Neural cell (in vitro differentiated cells): Measurements from ENCODE around the gene CTNNA1. TPM values are rescaled to one million over a fixed set of nuclear protein-coding genes. Genes with fewer than 3 reads are reported as not detected.

Experiments used
- H2AFZ ChIP-seq: fragments of 200-600, 300-800 bp; sonication (generic), shearing (Covaris generic); 2 replicates; pipeline ENCODE4 v1.6.0; 2014; ENCODE audit warnings: low read depth, mild to moderate bottlenecking, antibody characterized with exemption, low read length, moderate library complexity
- H3F3A ChIP-seq: fragments of 200-600 bp; shearing (Covaris generic); 2 replicates; pipeline ENCODE4 v1.6.1; 2016; ENCODE audit warnings: mild to moderate bottlenecking, moderate library complexity, mixed read lengths, antibody characterized with exemption, low read length; ENCODE audit not compliant: insufficient read depth, poor library complexity, severe bottlenecking
- H3K27ac ChIP-seq: fragments of 200-600, 300-800 bp; sonication (generic), shearing (Covaris generic); 2 replicates; pipeline ENCODE4 v1.5.1; 2014; ENCODE audit warnings: mild to moderate bottlenecking, low read length, moderate library complexity
- H3K27me3 ChIP-seq: fragments of 300-800, 200-600 bp; sonication (generic), shearing (Covaris generic); 2 replicates; pipeline ENCODE4 v1.6.0; 2014; ENCODE audit warnings: mild to moderate bottlenecking, low read depth, low read length, moderate library complexity; ENCODE audit not compliant: insufficient read depth
- H3K36me3 ChIP-seq: fragments of 300-800, 200-600 bp; sonication (generic), shearing (Covaris generic); 2 replicates; pipeline ENCODE4 v1.5.1; 2014; ENCODE audit warnings: mild to moderate bottlenecking, antibody characterized with exemption, low read length, moderate library complexity; ENCODE audit not compliant: insufficient read depth
- H3K4me2 ChIP-seq: fragments of 300-800, 200-600 bp; sonication (generic), shearing (Covaris generic); 2 replicates; pipeline ENCODE4 v1.6.0; 2014; ENCODE audit warnings: mild to moderate bottlenecking, low read length
- H3K4me3 ChIP-seq: fragments of 300-800, 200-600 bp; sonication (generic), shearing (Covaris generic); 2 replicates; pipeline ENCODE4 v1.5.1; 2014; ENCODE audit warnings: mild to moderate bottlenecking, low read length, moderate library complexity
- H3K79me2 ChIP-seq: fragments of 200-600 bp; shearing (Covaris generic); replicated peaks from 2 replicates; pipeline ENCODE4 v1.6.0; 2014; ENCODE audit warnings: mild to moderate bottlenecking, low read length, moderate library complexity; ENCODE audit not compliant: insufficient read depth
- H3K9ac ChIP-seq: fragments of 300-800, 200-600 bp; sonication (generic), shearing (Covaris generic); 2 replicates; pipeline ENCODE4 v1.6.1; 2016; ENCODE audit warnings: mild to moderate bottlenecking, low read length, mixed read lengths
- H3K9me2 ChIP-seq: fragments of 200-600 bp; shearing (Covaris generic); 2 replicates; pipeline ENCODE4 v1.6.1; 2016; ENCODE audit warnings: mild to moderate bottlenecking, low read length, mixed read lengths; ENCODE audit not compliant: insufficient read depth
- H3K9me3 ChIP-seq: fragments of 200-600, 300-800 bp; sonication (generic), shearing (Covaris generic); 2 replicates; pipeline ENCODE4 v1.6.1; 2016; ENCODE audit warnings: mild to moderate bottlenecking, mixed run types, low read length, moderate library complexity, mixed read lengths
- H4K20me1 ChIP-seq: fragments of 200-600 bp; shearing (Covaris generic); 2 replicates; pipeline ENCODE4 v1.6.1; 2016; ENCODE audit warnings: mild to moderate bottlenecking, mixed run types; ENCODE audit not compliant: insufficient read depth
- CTCF ChIP-seq: fragments of 450-650 bp; IDR thresholded peaks from 2 replicates; pipeline ENCODE4 v1.5.1; 2014; ENCODE audit warnings: antibody characterized with exemption, mild to moderate bottlenecking, moderate library complexity; ENCODE audit not compliant: poor library complexity, severe bottlenecking
- EP300 ChIP-seq: fragments of 450-650 bp; conservative IDR thresholded peaks from 2 replicates; pipeline ENCODE4 v1.6.1; 2014; ENCODE audit warnings: antibody characterized with exemption, mild to moderate bottlenecking, moderate library complexity; ENCODE audit not compliant: poor library complexity, severe bottlenecking
- EZH2 ChIP-seq: fragments of 200-600, 300-800 bp; shearing (Covaris generic), sonication (generic); IDR thresholded peaks from 2 replicates; pipeline ENCODE4 v1.6.1; 2014; ENCODE audit warnings: antibody characterized with exemption, low read length, borderline replicate concordance, mild to moderate bottlenecking; ENCODE audit not compliant: insufficient read depth, poor library complexity, severe bottlenecking
- MXI1 ChIP-seq: fragments of 450-650 bp; conservative IDR thresholded peaks from 2 replicates; pipeline ENCODE4 v1.6.1; 2014; ENCODE audit warnings: antibody characterized with exemption, mild to moderate bottlenecking; ENCODE audit not compliant: poor library complexity, severe bottlenecking
- POLR2AphosphoS5 ChIP-seq: IDR thresholded peaks from 2 replicates; pipeline ENCODE4 v1.6.1; 2012
- RAD21 ChIP-seq: fragments of 450-650 bp; conservative IDR thresholded peaks from 2 replicates; pipeline ENCODE4 v1.6.1; 2014; ENCODE audit warnings: antibody characterized with exemption, mild to moderate bottlenecking, moderate library complexity
- REST ChIP-seq: IDR thresholded peaks from 2 replicates; pipeline ENCODE4 v1.6.1; 2012; ENCODE audit warnings: borderline replicate concordance
- SMC3 ChIP-seq: fragments of 450-650 bp; conservative IDR thresholded peaks from 2 replicates; pipeline ENCODE4 v1.6.1; 2014; ENCODE audit warnings: antibody characterized with exemption, mild to moderate bottlenecking, moderate library complexity; ENCODE audit not compliant: poor library complexity
- TAF1 ChIP-seq: IDR thresholded peaks from 2 replicates; pipeline ENCODE4 v1.6.1; 2012; ENCODE audit warnings: low read depth
- polyA plus RNA-seq: library from polyadenylated mRNA; depleted of rRNA; stranded (reverse); fragments of >200 nt; gene quantifications from 2 replicates; pipeline ENCODE4 v1.2.3, GENCODE V29; 2014

The CTNNA1 gene
- polyA plus RNA-seq, 1 donor from 2014 or later, result 87.9 TPM

GRCh38 chr5:138933522-138934290 is 180.5 kb downstream of the CTNNA1 start:
- Histone ChIP-seq H3K9me2 (no peaks in the 10 kb centered on the region), H3K9me3 (no peaks in the 10 kb centered on the region), H3K79me2 (no peaks in the 10 kb centered on the region), H3K27me3 (no peaks in the 10 kb centered on the region), H3K36me3 (no peaks in the 10 kb centered on the region), H3K4me3 (no peak overlapping the region), H4K20me1 (no peaks in the 10 kb centered on the region), H3K27ac (no peak overlapping the region), H2AFZ (no peak overlapping the region), H3K9ac (no peak overlapping the region), H3F3A (no peaks in the 10 kb centered on the region), H3K4me2 (no peak overlapping the region)
- TF ChIP-seq EZH2 (no peak), MXI1 (no peak), RAD21 (no peak), SMC3 (no peak), REST (no peak), EP300 (no peak), POLR2AphosphoS5 (no peak), CTCF (no peak), TAF1 (no peak)

GRCh38 chr5:138934971-138935370 is 181.7 kb downstream of the CTNNA1 start:
- H3K36me3 ChIP-seq, result no peaks in the 10 kb centered on the region
- H3K4me2 ChIP-seq, result no peak overlapping the region
- no peak overlapping the region for H3K27ac ChIP-seq
- no peaks in the 10 kb centered on the region for H3K79me2 ChIP-seq
- H3K4me3 ChIP-seq, result no peak overlapping the region
- no peaks in the 10 kb centered on the region for H3K9me3 ChIP-seq
- no peaks in the 10 kb centered on the region for H4K20me1 ChIP-seq
- no peaks in the 10 kb centered on the region for H3K27me3 ChIP-seq
- H3K9me2 ChIP-seq, result no peaks in the 10 kb centered on the region
- H3F3A ChIP-seq, result no peaks in the 10 kb centered on the region
- H2AFZ ChIP-seq, result no peak overlapping the region
- H3K9ac ChIP-seq, result no peak overlapping the region
- no peak for TF ChIP-seq POLR2AphosphoS5
- no peak for TF ChIP-seq TAF1
